ENCODE results near the gene ZNF577. TPM values are rescaled to one million over a fixed set of nuclear protein-coding genes. Genes with fewer than 3 reads are reported as not detected.
"Not testable (repeated sequence)": the region's sequence is repeated elsewhere in the genome, so short reads cannot be mapped to it uniquely, and the experiment has no call there.

The ZNF577 gene
- polyA plus RNA-seq (ENCODE audit: insufficient read length): 17.5 TPM

DNA sequence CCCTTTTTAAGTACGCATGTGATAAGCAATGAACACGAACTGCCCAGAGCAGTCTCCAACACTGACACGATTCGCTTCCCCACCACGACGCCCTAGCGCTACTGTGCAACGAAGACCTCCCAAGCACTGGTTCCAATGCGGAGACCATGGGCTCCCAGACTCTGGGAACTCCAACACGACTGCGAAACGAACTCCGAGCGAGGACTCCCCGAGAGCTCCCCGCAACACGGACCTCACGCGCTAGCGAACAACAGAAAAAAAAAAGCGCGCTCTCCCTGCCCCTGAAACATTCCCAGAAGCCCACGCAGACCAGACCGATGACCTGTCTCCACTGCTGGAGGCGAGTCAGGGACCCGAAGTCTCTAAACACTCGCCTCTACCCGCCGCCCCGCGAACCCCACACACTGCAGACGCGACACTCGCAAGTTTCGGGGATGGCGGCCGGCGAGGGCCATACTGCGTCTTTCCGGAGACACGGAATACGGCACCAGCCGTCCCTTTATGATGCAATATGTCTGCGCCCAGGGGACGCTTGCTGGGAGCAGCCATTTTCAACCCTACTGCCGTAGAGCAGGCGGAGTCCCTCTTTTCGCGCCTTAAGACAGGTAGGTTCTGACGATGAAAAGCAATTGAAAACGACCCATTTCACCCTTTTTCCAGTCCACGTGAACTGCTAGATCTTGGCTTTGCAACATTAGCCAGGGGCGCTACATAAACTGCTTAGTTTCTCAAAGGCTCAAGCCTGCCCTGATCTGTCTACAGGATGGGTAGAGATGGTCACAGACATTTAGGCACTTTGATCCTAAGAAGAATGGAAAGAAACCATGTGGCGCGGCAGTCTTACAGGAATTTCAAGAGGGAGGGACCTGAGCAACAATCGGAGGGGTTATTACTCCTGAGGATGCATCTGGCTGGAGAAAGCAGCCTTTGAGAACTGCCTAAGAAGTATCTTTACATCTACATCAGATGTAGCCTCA is at the start of gene ZNF577:
Gene ZNF577, minus strand, starts transcription at position 430 of the 977 bp plus-strand sequence. CDS start 7,569 bp downstream, outside the sequence.
- peak; percentile 93 for DNase-seq

DNA sequence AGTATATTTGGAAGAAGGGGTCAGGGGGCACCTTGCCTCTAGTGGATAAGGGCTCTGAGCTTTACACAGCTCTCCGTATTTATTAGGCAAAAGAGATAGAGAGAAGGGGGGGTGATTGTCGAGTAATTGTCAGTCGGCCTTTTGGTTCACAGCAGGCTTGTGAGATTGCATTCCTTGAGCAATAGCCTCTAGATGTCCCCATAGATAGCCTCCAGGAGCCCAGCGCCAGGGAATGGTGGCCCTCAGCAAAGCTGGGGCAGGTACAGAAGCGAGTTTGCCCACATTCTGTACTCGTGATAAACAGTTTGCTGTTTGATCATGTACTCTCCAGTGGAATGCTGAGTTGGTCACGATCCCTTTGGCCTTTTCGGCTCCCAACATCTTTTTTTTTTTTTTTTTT is 44.2 kb upstream of the ZNF577 start:
- DNase-seq: no peak

DNA sequence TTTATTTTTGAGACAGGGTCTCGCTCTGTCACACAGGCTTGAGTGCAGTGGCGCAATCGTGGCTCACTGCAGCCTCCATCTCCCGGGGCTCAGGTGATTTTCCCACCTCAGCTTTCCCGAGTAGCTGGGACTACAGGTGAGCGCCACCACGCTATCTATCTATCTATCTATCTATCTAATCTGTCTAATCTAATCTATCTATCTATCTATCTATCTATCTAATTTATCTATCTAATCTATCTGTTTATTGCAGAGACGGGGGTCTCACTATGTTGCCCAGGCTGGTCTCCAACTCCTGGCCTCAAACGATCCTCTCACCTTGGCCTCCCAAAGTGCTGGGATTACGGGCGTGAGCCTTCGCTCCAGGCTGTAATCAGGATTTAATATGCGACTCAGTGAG is 40.1 kb upstream of the ZNF577 start:
- DNase-seq: no peak

DNA sequence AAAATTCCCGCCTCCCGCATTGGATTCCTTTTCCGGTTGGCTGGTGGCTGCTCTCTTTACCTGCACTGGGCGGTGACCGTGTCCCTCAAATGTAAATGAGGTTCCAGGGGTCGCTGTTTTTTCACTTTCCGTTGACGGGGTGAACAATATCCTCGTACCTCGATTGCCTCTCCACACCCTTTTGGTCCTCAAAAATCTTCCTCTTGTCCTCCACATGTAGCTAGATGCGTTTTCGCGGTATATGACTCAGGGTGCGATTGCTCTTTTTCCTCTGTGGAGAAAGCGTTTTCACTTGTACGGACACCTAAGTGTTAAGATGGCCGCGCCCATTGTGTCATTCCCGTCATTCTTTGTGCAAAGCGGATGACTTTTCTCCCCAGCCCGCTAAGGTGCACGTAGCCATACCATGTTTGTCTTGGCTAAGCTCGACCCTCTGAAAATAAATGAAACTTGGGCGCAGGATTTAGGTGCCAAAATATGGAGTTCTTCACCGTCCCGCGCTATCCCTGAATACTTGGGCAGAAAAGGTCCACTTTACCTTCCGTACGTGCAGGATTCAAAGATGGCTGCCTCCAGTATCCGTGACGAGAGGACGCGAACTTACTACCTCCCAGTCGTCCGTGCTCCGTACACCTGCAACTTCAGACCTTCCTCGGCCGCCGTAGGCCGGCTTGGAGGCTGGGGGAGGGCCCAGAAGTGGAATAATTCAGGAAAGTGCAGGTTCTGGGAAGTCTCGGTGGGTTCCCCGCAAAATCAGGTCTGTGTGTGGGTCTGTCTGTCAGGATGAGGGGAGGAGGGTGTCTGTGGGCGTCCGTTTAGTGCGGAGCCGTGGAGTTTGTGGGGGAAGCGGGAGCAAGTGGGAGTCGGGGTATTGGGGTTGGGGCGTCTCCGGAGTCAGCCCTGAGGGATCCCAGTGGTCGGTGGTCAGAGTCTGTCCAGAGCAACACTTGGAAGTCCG is 39.3 kb upstream of the ZNF577 start, which contains the start of gene ZNF613:
Gene ZNF613, plus strand, starts transcription at position 689 of the 958 bp plus-strand sequence. CDS start 8,749 bp downstream, outside the sequence.
- peak; percentile 89 for DNase-seq

DNA sequence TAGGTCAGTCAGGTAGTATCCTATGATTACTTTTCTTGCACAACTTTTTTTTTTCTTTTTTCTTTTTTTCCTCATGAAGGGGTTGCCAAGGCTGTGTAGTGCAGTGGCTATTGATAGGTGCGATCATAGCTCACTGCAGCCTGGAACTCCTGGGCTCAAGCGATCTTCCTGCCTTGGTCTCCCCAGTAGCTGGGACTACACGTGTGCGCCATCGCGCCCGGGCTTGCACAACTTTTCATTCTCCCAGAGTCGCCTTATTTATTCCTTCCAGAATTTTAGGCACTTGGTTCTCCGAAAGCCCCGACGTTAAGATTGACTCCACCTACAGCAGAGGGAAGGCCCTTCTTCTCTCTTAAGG is 38.7 kb upstream of the ZNF577 start:
- DNase-seq: no peak

DNA sequence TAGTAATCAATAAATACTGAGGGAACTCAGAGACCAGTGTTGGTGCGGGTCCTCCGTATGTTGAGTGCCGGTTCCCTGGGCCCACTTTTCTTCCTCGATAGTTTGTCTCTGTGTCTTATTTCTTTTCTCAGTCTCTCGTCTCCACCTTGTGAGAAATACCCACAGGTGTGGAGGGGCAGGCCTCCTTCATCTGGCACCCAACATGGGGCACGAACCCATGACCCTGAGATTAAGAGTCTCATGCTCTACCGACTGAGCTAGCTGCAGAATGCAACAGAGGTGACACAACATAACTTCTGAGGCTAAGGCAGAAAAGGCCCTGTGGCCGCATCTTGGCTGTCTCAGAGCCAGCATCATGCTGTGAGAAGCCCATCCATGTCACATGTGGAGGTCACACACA is 34.2 kb upstream of the ZNF577 start:
- DNase-seq: no peak

DNA sequence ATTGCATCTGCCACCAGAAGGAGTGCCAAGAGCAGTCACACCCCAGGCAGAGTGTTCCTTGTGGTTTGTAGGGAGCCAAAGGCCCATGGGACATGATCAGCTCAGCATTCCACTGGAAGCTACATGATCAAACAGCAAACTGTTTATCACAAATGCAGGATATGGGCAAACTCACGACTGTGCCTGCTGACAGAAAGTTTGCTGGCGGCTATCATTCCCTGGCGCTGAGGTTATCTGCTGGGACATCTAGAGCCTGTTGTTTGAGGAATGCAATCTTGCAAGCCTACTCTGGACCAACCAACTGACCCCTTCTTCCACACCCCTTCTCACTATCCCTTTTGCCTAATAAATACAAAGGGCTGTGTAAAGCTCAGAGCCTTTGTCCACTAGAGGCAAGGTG is 31.9 kb upstream of the ZNF577 start:
- DNase-seq: no peak

DNA sequence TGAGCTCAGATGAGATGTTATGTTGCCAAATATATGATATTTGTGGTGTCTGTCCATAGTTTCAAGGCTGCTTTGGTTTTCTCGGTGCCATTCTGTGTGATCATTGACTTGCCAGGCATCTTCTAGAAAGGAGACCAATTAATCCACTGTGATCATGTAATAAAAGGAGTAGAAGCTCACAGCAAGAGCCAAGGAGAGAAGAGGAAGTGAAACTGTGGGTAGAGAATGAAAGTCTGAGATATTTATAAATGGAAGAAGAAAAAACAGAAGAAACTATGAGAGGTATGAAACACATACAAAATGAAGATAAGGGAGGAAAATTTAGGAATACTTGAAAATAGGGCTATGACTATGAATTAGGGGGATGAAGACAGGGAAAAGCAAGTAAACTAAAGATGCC is 28.4 kb upstream of the ZNF577 start:
- no peak for DNase-seq

DNA sequence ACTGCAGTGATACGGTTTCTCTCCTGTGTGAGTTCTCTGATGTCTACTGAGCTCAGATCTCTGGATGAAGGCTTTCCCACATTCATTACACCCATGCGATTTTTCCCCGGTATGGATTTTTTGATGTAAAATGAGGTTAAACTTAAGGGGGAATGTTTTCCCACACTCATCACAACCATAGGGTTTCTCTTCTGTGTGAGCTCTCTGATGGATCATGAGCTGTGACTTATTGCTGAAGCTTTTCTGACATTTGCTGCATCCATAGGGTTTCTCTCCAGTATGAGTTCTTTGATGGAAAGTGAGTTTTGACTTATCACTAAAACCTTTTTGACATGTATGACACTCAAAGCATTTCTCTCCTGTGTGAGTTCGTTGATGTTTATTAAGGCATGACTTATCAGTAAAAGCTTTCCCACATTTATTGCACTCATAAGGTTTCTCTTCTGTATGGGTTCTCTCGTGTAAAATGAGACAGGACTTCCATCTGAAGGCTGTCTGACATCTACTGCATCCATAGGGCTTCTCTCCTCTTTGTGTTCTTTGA is 27.6 kb upstream of the ZNF577 start:
- DNase-seq: no peak

DNA sequence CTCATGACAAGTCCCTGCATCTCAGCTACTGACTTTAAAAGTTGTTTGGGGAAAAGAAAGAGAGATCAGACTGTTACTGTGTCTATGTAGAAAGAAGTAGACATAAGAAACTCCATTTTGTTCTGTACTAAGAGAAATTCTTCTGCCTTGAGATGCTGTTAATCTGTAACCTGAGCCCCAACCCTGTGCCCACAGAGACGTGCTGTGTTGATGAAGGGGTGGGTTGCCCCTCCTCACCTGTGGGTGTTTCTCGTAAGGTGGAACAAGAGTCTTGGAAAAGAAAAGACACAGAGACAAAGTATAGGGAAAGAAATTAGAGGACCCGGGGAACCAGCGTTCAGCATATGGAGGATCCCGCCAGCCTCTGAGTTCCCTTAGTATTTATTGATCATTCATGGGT is 20.2 kb upstream of the ZNF577 start:
- DNase-seq: not testable (repeated sequence)

DNA sequence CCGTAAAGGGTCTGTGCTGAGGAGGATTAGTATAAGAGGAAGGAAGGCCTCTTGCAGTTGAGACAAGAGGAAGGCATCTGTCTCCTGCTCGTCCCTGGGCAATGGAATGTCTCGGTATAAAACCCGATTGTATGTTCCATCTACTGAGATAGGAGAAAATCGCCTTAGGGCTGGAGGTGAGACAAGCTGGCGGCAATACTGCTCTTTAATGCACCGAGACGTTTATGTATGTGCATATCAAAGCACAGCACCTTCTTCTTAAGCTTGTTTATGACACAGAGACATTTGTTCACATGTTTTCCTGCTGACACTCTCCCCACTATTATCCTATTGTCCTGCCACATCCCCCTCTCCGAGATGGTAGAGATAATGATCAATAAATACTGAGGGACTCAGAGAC is 18.4 kb upstream of the ZNF577 start:
- not testable (repeated sequence) for DNase-seq

DNA sequence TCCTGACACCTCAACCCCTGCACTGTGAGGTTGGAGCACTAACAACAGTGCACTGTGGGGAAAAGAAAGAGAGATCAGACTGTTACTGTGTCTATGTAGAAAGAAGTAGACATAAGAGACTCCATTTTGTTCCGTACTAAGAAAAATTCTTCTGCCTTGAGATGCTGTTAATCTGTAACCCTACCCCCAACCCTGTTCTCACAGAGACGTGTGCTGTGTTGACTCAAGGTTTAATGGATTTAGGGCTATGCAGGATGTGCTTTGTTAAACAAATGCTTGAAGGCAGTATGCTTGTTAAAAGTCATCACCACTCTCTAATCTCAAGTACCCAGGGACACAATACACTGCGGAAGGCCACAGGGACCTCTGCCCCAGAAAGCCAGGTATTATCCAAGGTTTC is 17.9 kb upstream of the ZNF577 start:
- DNase-seq: not testable (repeated sequence)

DNA sequence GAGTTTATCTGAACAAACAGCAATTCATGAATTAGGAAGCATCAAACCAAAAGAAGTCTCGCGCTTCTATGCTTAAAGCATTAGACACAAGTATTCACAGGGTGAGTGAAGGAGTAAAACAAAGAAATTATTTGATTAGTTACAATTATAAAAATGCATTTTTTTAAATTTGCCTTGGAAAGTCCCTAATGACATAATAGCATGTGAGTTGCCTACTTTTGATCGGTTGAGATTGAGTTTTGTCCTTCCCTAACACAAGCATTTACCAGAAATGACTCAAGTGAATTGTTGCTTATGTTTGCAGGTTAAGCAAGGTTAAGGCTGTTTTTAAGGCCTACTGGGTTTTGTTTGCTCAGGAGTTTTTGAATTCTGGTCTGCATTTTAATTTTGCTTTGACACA is 17.5 kb upstream of the ZNF577 start:
- no peak for DNase-seq

DNA sequence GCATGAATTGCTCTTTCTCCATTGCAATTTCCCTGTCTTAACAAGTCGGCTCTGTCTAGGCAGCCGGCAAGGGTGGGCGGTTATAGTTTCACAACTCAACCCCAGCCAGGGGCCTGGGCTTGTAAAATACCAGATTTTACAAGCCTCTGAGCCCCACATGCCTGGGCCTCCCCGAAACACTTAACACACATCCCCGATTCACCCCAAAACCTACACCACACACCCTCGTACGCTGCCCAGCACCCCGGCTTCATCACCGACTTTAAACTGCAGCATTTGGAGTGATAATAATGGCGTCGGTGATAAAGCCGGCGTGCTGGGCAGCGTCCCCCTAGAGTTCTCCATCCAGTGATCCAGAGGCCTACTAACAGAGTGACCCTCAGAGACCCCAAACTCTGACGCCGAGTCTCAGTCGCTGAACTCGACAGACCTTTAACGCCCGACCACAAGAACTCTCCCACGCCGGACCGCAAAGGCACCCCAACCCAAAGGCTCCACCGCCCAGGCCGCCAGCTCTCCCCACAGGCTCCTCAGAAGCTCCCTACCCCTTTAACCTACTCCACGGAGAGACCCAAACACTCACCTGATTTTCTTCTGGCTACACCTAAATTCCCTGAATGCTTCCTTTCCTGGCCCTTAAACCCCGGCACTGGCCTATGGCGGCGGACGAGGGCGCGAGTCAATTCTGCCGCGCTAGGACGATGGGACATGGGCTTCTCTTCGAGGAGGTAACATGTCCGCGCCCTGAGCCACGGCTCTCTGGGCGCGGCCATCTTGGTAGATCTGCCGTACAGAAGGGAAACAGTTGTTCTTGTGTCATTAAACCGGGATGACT is 16.8 kb upstream of the ZNF577 start, which contains the start of gene ZNF649:
Gene ZNF649, minus strand, starts transcription at position 687 of the 835 bp plus-strand sequence. CDS start 4,910 bp downstream, outside the sequence.
- peak; percentile 86 for DNase-seq

DNA sequence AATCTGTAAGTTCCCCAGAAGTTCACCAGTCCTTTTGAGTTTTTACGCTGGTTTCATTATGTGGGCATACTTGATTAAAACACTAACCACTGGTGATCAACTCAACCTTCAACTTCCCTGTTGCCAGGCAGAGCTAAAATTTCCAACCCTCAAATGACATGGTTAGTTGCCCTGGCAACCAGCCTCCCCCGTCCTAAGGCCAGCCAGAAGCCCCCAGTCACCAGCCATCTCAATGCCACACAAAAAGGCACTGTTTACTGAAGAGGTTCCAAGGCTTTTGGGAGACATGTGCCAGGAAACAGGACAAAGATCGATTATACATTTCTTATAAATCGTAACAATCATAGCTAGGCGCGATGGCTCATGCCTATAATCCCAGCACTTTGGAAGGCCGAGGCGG is 15.4 kb upstream of the ZNF577 start:
- DNase-seq: no peak

DNA sequence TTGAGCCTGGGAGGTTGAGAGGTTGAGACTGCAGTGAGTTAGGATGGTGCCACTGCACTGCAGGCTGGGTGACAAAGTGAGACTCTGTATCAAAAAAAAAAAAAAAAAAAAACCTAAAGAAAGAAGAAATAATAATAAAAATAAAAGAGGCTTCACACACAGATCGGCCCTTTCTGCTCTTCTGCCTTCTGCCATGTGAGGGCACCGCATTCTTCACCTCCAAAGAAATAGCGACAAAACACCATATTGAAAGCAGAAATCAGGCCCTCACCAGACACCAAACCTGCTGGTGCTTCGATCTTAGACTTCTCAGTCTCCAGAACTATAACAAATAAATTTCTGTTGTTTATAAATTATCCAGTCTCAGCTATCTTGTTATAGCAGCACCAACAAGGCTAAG is 14.1 kb upstream of the ZNF577 start:
- no peak for DNase-seq

DNA sequence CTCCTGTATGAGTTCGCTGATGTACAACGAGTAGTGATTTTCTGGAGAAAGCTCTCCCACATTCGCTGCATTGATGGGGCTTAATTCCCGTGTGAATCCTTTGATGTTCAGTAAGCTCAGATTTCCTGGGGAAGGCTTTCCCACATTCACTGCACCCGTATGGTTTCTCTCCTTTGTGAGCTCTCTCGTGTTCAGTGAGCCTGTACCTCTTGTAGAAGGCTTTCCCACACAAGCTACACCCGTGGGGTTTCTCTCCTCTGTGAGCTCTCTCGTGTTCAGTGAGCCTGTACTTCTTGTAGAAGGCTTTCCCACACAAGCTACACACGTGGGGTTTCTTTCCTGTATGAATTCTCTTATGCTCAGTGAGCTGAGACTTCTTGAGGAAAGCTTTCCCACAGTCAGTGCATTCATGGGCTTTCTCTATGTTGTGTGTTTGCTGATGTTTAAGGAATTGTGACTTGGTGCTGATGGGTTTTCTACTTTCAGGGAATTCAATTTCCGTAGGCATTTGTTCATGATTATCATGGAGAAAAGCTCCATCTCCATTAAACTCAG is 3.5 kb upstream of the ZNF577 start:
- DNase-seq: no peak

DNA sequence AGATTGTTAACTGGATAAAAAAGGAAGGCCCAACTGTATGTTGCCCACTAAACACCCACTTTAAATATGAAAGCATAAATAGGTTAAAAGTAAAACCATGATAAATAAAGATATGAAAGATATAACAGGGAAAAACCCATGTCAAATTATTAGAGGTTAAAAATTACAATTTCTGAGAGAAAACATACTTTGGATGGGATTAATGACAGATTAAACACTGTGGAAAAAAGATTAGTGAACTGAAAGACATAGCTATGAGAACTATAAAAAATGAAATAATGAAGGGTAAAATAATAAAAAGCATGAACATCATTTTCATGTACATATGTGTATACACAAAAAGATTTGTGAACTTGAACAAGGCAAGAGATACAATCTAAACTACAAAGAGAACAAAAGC is 2.2 kb upstream of the ZNF577 start:
- no peak for DNase-seq

DNA sequence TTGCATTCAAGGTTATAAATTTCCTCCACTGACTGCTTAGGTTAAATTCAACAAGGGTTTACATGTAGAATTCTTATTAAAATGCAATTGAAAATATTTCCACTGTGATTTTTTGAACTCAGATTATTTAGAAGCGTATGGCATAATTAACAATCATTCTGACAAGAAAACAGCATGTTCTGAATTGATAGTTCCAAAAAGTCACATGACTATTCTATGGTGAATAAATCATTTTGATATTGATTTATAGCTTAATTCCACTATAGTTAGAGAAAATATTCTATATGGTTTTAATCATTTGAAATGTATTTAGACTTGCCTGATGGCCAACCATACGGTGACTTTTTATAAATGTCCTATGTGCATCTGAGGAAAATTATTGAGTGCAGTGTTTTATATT is 3.0 kb downstream of the ZNF577 start:
- DNase-seq: no peak

DNA sequence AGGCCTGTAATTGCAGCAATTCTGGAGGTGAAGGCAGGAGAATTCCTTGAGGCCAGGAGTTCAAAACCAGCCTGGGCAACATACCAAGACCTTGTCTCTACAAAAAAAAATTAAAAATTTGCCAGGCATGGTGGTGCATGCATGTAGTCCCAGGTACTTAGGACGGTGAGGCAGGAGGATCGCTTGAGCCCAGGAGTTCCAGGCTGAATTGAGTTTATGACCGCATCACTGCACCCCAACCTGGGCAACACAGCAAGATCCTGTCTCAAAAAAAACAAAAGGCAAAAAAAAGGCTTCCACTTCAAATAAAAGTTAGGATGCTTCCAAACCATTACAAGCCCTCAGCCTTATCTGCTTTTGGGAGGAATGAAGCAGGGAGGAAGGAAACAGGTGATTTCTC is 5.2 kb downstream of the ZNF577 start:
- DNase-seq: no peak

DNA sequence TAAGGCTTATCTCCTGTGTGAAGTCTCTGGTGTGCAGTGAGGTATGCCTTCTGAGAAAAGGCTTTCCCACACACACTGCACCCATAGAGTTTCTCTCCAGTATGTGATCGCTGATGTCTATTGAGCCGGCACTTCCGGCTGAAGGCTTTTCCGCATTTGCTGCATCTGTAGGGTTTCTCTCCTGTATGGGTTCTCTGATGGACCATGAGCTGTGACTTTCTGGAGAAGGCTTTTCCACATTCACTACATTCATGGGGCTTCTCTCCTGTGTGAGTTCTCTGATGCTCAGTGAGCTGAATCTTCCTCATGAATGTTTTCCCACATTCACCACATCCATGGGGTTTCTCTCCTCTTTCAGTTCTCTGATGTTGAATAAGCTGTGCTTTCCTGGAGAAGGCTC is 14.7 kb downstream of the ZNF577 start:
- DNase-seq: no peak

Measured in hindlimb muscle (tissue), 1 donor.